Myocyte (in vitro differentiated cells): ENCODE data around the gene ERP27. TPM values are rescaled to one million over a fixed set of nuclear protein-coding genes. Genes with fewer than 3 reads are reported as not detected.

Experiments used
- DNase-seq: peaks from one replicate; pipeline ENCODE4 v3.0.0-alpha.2; 2012; ENCODE audit warnings: low read depth
- polyA plus RNA-seq: library from polyadenylated mRNA; unstranded; fragments of >200 nt; gene quantifications from one replicate; pipeline ENCODE4 v1.2.1, GENCODE V29; 2012; ENCODE audit warnings: missing spikeins
- total RNA-seq: library from RNA; depleted of rRNA; stranded (reverse); fragments of >200 nt; gene quantifications from 2 replicates; pipeline ENCODE4 v1.2.3, GENCODE V29; 2014

ERP27 gene
- 0.47 TPM in 1 of 2 replicates, not detected in the other for total RNA-seq
- not detected for polyA plus RNA-seq

DNA sequence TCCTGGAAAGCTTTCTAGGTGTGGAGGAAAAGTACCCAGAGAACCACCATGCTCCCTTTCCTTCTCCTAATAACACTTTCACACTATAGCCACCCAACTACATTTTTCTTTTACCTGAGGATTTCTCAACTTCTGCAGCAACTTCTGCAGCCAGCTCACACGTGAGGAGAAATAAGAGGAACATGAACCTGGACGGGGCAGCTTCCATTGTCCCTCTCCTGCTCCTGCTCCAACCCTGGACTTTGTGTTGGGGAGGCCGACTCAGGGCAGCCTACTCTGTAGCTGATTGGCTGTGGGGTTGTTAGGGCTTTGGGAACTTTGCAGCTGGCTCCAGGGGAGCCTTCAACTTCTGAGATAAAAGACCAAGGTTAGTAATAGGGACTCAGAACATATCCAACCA, at the start of gene ERP27:
Gene ERP27 (minus strand): TSS at position 237 of the 400 bp plus-strand sequence. CDS start 29 bp downstream, at position 208.
- no peak for DNase-seq

DNA sequence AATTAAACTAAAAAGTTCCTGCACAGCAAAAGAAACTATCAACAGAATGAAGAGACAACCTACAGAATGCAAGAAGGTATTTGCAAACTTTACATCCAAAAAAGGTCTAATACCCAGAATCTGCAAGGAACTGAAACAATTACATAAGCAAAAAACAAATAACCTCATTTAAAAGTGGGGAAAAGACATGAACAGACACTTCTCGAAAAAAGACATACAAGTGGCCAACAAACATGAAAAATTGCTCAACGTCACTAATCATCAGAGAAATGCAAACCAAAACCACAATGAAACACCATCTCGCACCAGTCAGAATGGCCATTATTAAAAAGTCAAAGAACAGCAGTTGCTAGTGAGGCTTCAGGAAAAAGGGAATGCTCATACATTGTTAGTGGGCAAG, 49.7 kb upstream of the ERP27 start:
- no peak for DNase-seq

DNA sequence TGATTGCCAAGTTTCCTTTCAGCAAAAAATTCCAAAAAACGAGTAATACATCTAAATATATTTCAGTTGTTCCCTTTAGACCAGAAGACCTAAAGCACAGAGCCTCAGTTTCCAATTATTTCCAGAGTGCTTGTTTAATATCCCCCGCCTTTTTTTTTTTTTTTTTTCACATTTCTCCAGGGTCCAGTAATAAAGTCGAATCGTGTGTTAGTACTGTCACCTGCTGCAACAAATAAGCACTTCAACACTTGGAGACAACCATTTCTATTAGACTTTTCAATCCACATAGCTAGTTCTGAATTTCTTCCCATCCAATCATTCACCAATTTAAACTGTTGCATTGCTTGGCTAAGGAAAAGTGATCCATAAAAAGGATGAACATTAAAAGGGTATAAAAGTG, 48.1 kb upstream of the ERP27 start:
- DNase-seq = no peak

DNA sequence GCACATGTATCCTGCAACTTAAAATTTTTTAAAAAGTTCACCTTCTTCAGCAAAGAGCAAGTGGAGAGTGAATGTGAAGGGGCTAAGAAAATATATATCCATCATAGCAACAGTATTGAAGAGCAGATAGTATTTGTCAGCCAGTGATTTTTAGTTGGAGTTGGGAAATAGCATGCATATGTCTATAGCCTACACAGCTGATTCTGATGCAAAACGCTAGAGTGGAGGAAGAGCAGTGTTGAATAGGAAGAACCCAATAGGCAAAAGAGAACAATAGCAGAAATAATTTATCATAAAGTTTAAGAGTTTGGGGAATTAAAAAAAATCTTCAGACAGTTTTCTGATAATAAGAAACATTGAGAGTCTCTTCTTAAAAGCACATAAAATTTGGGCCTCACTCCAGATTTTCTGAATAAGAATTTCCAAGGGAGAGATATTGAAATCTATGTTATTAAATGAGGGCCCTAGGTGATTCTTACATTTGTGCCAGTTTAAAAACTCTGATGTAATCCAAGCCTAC, 46.5 kb upstream of the ERP27 start:
- DNase-seq = no peak

DNA sequence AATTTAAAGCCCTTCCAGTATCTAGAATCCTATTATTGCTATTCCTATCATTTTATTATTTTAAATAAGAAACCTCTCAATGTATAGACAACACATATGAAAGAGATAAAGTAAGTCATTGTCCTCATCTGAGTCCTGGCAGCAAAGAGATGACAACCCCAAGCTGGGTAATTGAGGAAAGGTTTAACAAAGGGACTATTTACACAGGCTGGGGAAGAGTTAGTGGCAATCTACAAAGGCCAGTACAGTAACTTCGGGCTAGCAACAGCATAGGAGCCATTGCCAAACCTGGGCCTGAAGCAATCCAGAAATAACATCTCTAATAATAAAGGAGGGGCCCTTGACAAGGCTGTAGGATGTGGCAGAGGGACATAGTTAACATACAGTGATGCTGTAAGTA, 45.7 kb upstream of the ERP27 start:
- no peak for DNase-seq

DNA sequence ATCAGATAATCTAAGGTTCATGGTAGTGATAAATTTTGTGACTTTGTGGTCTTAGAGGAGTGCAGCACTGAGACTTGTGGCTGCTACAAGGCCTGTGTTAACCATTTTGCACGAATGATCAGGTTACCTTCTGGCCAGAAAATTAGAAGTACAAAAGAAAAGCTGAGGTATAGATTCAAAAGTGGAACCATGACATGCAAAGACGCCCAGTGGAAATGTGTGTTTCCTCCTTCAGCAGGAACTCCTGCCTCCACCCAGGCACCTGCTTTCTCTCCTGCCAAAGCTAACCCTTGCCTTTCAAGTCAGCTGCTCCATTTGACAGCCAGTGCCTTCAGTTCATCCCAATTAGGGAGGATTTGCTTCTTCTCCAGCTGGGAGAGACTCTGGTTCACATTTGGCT, 44.7 kb upstream of the ERP27 start:
- DNase-seq = no peak

DNA sequence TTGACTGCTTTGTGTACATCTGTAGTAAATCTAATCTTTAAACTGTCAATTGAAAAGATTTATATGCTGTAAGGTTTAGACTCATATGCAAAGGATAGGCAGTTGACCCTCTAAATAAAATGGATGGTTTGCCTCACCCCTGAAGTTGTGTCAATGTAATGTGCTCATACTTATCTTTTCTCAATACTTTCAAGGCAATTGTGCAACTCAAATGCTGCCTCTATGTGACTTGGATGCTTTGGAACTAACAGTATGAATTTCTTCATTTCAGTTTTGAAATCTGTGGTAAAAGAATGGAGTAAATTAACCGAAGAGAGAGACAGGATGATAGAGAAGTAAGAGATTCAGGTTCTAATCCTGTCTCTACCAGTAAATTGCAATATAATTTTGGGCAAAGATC, 44.2 kb upstream of the ERP27 start:
- DNase-seq = no peak

DNA sequence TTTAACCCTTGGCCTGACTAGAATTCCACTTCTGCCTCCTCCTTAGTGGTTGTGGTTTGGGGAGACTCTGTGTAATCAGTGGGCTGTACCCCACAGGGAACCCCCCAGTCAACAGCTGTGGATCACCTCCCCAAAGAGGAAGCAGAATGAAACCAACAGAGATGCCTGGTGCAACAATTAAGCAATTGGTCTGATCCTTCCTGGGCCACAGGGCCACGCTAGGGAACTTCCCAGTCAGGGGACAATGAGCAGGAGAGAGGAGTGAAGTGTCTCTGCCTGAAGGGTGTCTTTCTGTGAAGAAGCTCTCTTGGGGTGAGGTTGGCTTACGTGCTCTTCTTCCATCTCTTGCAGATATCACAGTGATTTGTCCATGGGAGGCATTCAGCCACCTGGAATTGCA, 42.7 kb upstream of the ERP27 start:
- no peak for DNase-seq

DNA sequence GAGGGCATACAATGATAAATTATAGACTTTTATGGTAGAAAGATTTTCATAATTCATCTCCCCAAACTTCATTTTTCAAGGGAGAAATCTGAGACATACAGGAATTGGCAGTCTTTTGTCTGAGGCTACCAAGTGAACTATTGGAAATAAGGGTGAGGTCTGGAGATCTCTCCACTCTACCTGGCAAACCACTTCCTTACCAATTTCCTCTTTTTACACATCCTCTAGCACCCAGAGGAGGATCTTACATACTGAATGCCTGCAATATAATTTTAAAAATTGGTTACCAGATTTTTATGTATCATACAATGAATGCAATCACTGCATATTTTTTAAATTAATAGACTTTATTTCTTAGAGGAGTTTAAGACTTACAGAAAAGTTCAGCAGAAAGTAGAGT, 41.1 kb upstream of the ERP27 start:
- DNase-seq = no peak

DNA sequence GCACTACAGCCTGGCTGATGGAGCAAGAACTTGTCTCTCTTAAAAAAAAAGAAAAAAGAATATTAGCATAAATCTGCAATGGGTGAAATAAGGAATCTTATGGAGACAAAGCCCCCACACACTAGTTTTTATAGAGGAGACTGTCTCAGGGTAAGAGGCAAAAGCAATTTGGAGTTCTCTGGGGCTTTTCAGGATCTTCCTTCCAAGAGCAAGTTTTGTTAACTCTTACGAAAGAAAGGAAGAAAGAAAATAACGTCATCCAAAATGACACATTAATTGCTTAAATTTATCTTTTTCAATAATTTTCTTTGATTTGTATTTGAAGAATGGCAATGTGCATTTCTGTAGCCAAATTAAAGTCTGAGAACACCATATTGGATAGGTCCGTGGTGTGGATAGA, 38.3 kb upstream of the ERP27 start:
- DNase-seq = no peak

DNA sequence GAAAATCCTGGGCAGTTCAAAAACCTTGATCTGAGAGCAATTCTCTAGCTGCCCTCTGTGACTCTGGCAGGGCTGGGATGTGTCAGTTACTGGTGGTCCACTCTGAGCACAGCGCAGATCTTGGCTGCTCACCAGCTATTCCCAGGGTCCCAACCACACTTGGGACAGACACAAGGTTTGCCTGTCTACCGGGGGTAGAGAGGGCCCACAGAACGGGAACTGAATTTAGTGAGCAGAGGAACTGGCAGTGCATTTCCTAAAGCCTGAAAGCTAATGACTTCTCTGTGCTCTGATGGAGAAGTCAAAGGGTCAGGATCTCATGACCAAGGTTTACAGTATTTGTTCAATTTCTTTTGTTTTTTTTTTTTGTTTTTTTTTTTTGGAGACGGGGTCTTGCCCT, 37.1 kb upstream of the ERP27 start:
- no peak for DNase-seq

DNA sequence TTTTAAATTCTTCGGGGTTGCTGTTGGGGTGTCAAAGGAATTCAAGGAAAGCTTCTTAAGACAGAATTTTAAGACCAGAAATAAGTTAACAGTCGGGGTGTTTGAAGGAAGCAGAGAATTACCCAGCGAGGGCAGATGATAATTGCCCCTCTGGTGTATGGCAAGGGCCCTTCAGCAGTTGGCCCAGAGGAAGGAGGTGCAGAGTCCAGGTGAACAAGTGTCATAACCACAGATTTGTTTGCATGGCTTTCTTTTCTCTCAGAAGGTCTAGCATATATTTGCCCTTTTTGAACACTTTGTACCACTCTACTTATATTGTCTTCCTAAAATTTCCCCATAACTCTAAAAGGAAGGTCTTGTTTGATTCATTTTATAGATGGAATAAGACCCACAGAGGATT, 36.3 kb upstream of the ERP27 start:
- no peak for DNase-seq

DNA sequence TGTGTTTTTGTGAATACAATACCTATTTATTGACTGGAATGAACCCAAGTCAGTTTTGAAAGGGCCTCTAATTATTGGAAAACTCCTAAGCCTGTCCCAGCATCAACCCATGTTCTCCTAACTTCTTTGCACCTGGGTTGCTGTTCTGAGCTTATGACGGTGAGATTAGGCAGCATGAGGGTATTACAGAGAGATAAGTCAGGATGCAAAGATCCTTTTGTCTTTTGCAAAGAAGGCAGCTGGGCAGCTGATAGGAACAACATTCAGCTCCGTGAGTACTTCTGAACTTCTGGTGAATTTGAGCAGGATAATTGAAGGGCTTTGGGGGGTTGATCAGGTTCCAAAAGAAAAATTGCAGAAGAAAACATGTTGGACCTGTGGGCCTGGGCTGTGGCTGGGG, 34.5 kb upstream of the ERP27 start, which contains the start of gene PDE6H:
Gene PDE6H (plus strand): TSS at position 227 of the 400 bp plus-strand sequence. CDS start 4,971 bp downstream, outside the sequence.
- DNase-seq = no peak

DNA sequence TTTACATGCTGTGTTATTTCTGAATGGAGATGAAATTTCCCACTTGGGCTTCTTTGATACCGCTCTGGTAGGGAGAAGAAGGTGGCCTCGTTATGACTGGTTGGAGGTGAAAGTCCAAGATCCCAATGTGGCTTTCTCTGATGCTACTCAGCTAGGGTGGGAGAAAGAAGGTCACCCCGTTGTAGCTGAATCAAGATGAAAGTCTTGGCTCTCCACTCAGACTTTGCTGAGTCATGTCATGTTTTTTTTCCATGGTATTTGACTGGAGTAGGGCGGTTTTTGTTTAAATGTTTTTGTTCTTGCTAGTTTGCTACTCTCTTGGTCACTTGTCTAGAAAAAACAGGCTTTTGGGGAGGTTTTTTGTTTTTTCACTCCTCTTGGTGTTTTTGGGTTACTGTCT, 32.1 kb upstream of the ERP27 start:
- DNase-seq = no peak

DNA sequence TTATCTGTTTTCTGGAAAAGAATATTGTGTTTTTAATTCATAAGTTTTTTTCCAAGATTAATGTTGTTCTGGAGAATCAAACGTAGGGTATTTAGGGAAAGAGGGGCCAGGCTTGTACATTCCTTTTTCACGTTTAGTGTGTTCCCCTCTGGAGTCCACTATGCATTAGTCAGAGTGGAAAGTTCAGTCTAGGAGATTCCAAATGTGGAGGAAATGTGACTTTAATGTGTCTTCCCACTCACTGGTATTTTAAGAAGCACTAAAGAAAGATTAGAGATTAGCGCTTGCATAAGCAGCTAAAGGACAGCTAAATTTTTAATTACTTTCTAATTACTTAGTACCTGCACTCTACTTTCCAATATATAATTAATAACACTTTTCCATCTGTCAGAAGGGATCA, 30.1 kb upstream of the ERP27 start:
- DNase-seq = no peak

DNA sequence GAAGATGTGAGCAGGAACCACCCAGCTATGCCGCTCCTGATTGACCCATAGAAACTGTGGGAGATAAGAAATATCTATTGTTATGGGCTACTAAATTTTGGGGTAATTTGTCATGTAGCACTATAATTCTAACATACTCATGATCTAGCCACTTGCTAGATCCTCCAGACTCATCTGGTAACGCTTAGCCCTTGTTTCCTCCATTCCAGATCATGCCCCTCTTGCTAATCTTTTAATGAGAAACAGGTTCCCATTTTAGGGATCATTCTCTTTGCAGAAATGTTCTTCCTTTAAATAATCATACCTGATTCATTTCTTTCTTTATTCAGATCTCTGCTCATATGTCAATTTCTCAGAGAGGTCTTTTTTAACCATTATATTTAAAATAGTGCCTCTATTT, 26.9 kb upstream of the ERP27 start:
- no peak for DNase-seq

DNA sequence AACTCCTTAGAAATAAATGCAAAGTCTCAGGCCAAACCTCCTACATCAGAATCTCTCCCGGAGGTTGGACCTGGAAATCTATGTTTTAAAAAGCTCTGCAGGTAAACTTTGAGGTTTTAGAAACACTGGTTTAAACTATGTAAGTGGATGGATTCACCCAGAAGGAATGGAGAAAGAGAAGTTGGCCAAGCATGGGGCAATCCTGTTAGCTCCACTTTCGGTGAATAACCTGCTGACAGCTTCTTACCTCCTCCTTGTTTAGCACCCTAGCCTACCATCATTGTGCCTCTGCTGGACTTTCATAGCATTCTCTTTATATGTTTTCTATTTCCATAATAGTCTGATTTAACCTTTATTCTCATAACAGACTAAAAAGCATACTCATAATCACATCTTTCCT, 26.1 kb upstream of the ERP27 start:
- no peak for DNase-seq

DNA sequence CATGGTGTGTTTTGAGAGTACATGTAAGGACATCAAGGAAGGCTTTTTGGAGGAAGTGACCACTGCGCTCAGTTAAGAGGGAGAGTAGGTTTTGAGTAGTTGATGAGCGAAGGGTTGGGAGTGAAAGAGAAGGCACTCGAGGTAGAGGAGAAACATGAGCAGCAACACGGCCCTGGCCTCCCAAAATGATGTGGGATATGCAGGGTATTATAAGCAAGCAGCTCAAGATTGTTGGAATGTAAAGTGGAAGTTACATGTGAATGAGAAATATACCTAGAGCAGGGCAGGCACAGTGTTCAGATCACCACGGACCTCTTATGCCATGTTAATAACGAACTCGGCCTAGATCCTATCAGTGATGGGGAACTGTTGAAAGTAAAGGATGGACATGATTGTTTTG, 25.2 kb upstream of the ERP27 start:
- no peak for DNase-seq

DNA sequence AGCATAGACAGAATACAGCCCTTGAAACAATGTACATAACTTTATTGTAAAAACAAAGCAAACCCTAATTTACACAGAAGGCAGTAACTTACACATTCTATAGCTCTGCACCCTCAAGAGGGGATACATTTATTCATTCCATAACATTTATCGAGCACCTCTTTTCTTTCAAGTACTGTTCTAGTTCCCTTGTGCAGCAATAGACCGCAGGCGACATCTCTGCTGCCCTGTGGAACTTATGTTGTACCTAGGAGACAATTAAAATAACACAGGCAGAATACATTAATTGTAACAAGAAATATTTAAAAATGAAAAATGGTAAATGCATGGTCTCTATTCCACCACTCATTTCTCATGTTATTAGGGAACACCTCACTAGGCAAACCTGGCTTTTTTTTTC, 24.5 kb upstream of the ERP27 start:
- no peak for DNase-seq

DNA sequence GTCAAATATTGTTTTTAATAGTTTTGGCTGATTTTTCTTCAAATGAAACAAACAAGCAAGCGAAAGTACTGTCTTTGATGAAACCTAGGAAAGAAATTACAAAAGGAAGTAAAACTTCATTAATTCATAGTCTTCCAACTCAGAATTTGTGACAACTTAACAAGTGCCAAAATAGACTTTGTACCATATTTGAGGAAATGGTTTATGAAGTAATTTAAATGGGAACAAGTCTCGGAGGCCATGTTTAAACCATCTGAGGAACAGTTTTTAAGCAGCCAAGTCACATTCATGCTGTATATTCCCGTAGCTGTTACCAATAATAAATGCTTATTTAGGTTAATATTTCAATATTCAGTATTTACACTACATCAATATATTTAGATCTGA, 23.8 kb upstream of the ERP27 start:
- no peak for DNase-seq

DNA sequence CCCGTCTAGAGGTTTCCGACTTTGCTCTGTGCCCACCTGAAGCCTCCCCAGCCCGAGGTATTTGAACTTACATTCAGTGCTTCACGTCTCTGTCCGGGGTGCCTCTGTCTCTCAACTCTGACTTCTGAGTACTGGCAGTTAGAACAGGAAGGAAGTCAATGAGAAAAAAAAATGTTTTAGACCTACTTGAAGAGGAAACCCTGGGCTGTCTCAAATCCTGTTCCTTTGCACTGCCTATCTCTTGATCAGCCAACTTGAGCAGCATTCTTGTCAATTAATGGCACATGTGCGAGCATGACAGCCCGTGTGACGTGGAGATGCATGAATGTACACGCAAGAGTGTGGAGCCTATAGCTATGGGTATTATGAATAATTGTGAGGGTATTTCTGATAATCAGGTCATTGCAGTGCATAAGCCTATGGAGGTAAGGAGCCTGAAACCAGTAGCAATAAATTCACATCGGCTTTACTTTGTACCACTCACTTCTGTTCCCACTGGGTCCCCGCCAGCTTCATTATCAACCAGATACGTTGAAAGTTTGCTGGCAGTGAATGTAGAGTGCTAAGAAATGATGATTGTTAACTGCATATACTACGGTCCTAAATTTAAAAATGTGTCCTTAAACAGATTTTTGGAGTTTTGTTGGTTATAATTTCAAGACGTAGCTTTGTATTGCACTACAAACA, 23.3 kb upstream of the ERP27 start, which contains the start of gene ARHGDIB:
Gene ARHGDIB (minus strand): TSS at position 136 of the 687 bp plus-strand sequence. CDS start 10,889 bp downstream, outside the sequence.
- DNase-seq = no peak

DNA sequence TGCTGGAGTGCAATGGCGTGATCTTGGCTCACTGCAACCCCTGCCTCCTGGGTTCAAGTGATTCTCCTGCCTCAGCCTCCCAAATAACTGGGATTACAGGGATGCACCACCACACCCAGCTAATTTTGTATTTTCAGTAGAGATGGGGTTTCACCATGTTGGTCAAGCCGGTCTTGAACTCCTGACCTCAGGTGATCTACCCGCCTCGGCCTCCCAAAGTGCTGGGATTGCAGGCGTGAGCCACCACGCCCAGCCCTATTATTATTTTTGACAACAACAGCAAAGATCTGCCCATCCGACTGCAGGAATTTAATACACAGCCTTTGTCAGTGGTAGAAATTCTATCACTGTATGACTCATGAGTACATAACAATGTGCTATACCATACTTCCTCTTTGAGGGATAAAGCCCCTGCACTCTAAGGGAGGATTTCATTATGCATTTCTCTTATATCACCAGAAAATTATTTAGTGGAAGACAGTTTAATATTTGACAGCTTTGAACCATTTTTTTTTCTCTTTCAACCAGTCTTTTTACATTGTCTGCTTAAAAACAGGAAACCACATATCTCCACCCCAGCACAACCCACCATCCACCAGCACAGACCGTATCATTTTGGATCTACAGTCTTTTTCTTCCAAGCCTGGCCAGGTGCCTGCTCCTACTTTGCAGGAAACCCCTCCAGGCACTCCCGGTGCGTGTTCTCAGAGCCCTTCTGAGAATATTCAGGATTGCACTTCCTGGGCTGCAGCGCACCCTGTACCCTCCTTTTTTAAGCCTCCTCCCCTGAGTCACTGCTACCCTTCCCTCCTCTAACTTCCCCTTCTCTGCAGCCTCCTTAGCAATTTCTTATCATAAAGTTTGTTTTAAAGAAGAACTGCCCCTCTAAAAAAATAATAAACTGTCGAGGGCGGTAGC, 22.5 kb upstream of the ERP27 start:
- no peak for DNase-seq
